CD4-positive, alpha-beta T cell treated with Interleukin-21 for 1 hour (primary cell): ENCODE measurements around the gene USP38.
"Not testable (repeated sequence)": the region's sequence is repeated elsewhere in the genome, so short reads cannot be mapped to it uniquely, and the experiment has no call there.

ENCODE experiments used
- DNase-seq: peaks from one replicate; pipeline ENCODE4 v3.0.0-alpha.2; 2020

The USP38 gene

GRCh38 chr4:143224255-143224654 lies 39.5 kb downstream of the USP38 start:
- no peak for DNase-seq

- DNase-seq: no peak
These were observed 40.5 kb downstream of the USP38 start for GRCh38 chr4:143225167-143225566.

GRCh38 chr4:143230683-143231082 lies 46.0 kb downstream of the USP38 start:
- no peak for DNase-seq

GRCh38 chr4:143232277-143232676 lies 47.6 kb downstream of the USP38 start:
- no peak for DNase-seq

- DNase-seq: no peak
These were observed 49.4 kb downstream of the USP38 start for GRCh38 chr4:143234153-143234552.

GRCh38 chr4:143237195-143237594 lies 52.5 kb downstream of the USP38 start:
- DNase-seq: not testable (repeated sequence)

GRCh38 chr4:143240939-143241679 lies 56.4 kb downstream of the USP38 start:
- DNase-seq: no peak

GRCh38 chr4:143241892-143242291 lies 57.2 kb downstream of the USP38 start:
- DNase-seq: no peak

- no peak for DNase-seq
These were observed 58.3 kb downstream of the USP38 start for GRCh38 chr4:143243041-143243440.

GRCh38 chr4:143246977-143247376 lies 62.3 kb downstream of the USP38 start:
- no peak for DNase-seq

GRCh38 chr4:143247866-143248265 lies 63.1 kb downstream of the USP38 start:
- no peak for DNase-seq

- DNase-seq: no peak
These were observed 64.1 kb downstream of the USP38 start for GRCh38 chr4:143248827-143249226.

- no peak for DNase-seq
These were observed 65.9 kb downstream of the USP38 start for GRCh38 chr4:143250617-143251016.

- no peak for DNase-seq
These were observed 66.6 kb downstream of the USP38 start for GRCh38 chr4:143251348-143251747.

GRCh38 chr4:143251779-143252178 lies 67.1 kb downstream of the USP38 start:
- no peak for DNase-seq

- no peak for DNase-seq
These were observed 67.8 kb downstream of the USP38 start for GRCh38 chr4:143252478-143252877.

GRCh38 chr4:143253166-143253565 lies 68.4 kb downstream of the USP38 start:
- DNase-seq: no peak

- DNase-seq: no peak
These were observed 69.9 kb downstream of the USP38 start for GRCh38 chr4:143254491-143255226.

- no peak for DNase-seq
These were observed 71.7 kb downstream of the USP38 start for GRCh38 chr4:143256456-143256855.

- no peak for DNase-seq
These were observed 72.6 kb downstream of the USP38 start for GRCh38 chr4:143257356-143257755.

GRCh38 chr4:143260750-143261149 lies 76.0 kb downstream of the USP38 start:
- DNase-seq: no peak

GRCh38 chr4:143262838-143263237 lies 78.1 kb downstream of the USP38 start:
- no peak for DNase-seq

- DNase-seq: not testable (repeated sequence)
These were observed 83.0 kb downstream of the USP38 start for GRCh38 chr4:143267690-143268089.

- DNase-seq: no peak
These were observed 85.6 kb downstream of the USP38 start for GRCh38 chr4:143270256-143270838.
